GM19467 (cell line): ENCODE results near the gene MYT1.
"Not testable (repeated sequence)": the region's sequence is repeated elsewhere in the genome, so short reads cannot be mapped to it uniquely, and the experiment has no call there.

Experiments used
- ATAC-seq: cut with Tn5 transposase; IDR thresholded peaks from one replicate; pipeline ENCODE4 v1.9.1; 2021; ENCODE audit warnings: mild to moderate bottlenecking, moderate library complexity; ENCODE audit not compliant: unreplicated experiment

The MYT1 gene

DNA sequence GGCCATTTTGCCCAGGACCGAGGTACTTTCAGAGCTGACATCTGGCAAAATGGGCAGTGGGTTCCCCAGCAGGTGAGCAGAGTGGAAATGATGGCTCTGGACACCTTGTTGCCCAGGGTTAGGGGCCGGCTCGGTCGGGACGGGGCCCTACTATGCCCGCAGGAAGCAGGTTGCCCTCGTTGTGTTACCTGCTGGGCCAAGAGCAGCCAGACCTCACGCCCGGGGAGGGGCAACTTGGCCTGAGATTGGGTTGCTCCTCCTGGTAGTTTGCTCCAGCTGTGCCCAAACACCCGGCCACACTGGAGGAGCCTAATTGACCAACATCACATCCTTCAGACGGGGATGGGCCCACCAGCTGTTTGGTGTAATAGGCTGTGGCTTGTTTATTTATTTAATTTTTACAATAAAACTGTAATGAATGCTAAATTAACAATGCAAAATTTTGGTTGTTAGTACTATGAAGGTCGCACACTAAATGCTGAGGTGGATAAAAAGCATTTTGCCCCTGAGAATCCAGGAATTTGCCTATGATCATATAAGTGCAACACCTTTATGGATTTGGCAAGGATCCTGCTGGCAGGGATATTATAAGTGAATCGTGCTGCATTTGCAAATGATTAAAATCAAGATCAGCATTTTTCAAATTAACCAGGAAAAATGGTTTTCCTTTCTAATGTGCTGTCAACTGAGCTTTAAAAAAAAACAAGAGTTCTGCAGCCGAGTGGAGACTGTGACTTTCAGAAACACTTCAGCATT, 64.7 kb downstream of the MYT1 start:
- no peak for ATAC-seq

DNA sequence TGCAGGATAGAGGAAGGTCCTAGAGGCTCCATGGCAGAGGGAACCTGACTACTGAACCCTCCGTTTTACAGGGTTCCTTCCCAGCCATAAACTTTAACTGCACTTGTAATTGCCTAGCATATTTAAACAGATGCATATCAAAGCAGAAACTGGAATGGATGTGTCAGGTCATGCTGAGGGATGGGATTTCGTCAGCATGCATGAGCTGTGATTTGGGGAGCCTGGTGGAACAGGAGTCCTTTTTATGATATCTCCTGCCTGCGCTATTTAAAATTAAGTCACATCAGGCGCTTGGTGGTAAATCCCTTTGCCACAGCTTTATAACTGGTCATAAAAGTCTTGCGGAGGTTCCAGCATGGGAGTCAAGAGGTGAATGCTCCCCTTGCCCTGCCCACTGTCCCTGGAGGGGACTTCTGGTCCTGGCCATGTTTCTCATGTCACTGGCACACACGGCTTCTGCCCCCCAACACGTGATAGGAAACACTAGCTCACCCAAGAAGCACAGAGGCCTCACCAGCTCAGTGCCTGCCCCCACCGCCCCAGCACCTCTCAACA, 65.3 kb downstream of the MYT1 start:
- ATAC-seq, result no peak

DNA sequence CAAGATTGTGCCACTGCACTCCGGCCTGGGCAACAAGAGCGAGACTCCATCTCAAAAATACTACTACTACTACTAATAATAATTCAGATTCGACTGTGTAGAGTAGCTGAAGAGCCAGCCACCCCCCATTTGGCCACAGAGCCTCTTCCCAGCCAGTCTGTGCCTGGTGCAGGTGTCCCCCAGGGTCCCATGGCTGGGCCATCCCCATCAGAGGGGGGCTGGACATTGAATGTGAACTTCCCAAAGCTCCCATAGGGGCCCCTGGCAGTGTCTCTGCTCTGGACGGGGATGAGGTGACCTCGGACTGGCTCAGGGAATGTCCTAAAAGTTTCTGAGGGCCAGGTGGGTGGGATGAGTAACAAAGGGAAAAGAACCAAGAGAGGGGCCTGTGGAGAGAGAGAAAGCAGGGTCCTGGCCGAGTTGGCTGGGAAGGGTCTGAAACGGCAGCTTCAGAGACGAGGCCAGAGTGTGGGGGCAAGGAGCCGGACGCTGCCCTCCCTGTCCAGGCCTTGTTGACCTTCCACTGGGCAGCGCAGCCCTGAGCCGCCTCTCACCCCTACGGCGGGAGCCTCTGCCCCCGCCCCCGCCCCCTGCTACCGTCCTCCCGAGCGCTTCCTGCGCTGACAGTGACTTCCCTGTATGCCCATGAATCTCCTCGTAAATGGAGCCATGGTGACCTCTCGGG, 66.4 kb downstream of the MYT1 start:
- no peak for ATAC-seq

DNA sequence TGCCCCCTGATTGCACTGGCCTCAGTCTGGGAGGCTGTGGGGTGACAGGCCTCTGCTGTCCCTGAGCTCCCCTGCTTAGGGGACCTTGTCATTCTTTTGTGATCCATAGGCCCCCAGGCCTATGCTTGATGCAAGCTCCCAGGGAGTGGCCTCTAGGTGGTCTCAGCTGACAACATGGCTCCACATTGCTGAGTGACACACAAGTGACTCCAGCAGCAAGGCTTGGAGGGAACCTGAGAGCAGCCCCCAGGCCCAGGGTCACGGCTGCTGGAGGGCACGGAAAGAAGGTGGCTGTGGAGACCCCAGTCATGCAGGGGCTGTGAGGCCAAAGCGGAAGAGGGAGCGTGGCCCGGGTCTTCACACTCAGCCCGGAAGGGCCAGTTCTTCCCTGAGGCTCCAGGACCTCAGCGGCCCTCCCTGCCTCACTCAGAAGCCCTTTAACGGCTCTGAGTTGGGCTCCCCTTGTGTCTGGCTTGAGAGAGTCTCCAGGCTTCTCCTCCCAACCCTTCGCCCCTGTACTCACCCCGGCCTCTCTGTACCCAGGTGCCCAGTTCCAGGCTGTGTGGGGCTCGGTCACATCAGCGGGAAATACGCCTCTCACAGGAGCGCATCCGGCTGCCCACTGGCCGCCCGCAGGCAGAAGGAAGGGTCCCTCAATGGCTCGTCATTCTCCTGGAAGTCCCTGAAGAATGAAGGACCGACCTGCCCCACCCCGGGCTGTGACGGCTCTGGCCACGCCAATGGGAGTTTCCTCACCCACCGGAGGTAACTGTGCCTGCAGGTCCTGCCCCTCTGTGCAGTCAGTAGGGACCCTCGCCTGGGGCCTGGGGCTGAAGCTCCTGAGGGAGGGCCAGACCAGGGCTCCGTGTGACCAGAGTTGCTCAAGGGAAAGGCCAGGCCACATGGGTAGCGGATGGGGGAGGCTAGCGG, 67.6 kb downstream of the MYT1 start:
- no peak for ATAC-seq

DNA sequence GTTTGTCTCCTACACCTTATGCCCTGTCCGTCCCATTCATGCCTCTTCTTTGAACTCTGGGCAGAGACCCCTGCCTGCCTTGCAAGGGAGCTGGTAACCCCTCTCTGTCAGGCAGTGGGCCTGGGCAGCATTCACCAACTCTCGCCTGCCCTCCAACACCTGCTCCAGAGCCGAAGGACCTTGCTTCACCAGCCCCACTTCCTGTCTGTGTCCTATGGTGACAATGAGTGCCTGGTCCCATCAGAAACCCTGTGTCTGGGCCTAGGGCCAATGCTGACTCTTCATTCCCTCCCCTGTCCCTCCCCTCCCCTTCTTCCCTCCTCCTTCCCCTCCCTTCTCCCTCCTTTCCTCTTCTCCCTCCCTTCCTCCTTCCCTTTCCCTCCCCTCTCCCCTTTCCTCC, 68.5 kb downstream of the MYT1 start:
- no peak for ATAC-seq

DNA sequence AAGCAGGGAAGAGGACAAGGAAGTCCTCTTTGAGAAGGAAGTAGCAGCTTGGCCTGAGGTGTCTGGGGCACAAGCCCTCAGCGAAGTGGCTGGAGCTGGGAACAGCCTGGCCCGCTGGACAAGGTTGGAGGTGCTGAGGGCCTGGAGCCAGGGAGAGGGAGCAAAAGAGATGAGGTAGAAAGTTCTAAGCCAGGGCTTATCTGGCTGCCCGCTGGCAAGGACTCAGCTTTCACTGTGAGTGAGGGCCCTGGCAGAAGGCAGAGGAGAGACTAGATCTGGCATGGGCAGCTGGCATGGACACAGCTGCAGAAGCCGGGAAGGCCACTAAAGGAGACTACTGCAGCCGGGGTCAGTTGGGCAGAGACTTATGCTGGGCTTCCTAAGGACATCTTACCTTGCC, 69.5 kb downstream of the MYT1 start:
- ATAC-seq, result no peak

DNA sequence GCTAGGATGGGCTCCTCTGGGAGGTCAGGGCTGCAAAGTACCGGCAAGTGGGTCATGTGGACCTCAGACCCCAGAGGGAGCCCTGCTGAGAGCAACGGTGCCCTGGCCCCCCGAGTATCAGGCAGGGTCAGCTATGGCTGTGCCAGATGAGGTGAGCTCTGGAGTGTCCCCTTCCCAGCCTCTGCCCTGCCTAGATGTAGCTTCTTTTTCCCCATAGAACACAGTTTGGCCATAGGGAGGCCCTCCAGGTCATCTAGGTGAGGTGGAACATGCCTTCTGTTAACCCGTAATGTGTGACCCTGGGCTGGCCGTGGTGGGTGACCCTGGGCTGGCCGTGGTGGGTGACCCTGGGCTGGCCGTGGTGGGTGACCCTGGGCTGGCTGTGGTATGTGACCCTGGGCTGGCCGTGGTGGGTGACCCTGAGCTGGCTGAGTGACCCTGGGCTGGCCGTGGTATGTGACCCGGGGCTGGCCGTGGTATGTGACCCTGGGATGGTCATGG, 70.1 kb downstream of the MYT1 start:
- no peak for ATAC-seq

DNA sequence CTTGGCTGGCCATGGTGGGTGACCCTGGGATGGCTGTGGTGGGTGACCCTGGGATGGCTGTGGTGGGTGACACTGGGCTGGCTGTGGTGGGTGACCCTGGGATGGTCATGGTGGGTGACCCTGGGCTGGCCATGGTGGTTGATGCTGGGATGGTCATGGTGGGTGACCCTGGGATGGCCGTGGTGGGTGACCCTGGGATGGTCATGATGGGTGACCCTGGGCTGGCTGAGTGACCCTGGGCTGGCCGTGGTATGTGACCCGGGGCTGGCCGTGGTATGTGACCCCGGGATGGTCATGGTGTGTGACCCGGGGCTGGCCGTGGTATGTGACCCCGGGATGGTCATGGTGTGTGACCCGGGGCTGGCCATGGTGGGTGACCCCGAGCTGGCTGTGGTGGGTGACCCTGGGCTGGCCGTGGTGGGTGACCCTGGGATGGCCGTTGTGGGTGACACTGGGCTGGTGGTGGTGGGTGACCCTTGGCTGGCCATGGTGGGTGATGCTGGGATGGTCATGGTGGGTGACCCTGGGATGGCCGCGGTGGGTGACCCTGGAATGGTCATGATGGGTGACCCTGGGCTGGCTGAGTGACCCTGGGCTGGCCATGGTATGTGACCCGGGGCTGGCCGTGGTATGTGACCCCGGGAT, 70.8 kb downstream of the MYT1 start:
- not testable (repeated sequence) for ATAC-seq

DNA sequence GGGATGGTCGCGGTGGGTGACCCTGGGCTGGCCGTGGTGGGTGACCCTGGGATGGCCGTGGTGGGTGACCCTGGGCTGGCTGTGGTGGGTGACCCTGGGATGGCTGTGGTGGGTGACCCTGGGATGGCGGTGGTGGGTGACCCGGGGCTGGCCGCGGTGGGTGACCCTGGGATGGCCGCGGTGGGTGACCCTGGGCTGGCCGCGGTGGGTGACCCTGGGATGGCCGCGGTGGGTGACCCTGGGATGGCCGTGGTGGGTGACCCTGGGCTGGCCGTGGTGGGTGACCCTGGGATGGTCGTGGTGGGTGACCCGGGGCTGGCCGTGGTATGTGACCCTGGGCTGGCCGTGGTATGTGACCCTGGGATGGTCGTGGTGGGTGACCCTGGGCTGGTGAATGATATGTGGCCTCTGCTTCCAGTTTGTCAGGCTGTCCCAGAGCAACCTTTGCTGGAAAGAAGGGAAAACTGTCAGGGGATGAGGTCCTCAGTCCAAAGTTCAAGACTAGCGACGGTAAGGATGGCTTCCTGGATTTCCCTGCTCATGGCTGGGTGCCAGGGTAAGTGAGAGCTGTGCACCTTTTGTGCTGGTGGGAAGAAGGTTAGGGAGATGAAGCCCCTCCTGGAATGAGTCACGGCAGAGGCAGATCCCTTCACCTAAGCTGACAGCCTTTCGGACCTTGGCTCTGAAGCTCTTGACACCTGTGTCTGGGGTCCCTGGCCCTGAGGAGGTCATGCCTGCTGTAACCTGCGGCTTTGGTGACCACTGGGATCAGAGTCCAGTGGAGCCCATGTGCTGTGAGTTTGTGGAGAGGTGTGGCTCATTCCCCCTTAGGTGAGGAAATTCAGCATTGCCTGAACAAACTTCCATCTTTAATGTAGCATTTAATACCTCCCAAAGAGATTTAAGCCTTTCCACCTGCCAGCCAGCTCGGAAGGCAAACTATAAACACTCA, 72.2 kb downstream of the MYT1 start:
- ATAC-seq, result no peak

DNA sequence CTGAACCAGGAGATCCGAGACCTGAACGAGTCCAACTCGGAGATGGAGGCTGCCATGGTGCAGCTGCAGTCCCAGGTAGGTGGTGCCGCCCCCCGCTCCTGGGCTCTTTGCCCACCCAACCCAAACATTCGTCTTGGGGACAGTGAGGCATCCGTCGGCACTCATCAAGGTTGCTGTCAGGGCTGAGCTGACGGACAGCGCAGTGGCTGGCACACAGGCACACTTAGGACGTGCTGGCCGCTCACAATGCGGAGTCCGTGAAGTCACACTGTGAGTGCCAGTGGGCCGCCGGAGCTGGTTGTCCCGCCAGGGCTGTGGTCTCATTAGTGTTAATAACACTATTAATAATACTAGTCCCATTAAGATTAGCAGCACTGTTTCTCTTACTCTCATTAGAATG, 73.1 kb downstream of the MYT1 start:
- no peak for ATAC-seq

DNA sequence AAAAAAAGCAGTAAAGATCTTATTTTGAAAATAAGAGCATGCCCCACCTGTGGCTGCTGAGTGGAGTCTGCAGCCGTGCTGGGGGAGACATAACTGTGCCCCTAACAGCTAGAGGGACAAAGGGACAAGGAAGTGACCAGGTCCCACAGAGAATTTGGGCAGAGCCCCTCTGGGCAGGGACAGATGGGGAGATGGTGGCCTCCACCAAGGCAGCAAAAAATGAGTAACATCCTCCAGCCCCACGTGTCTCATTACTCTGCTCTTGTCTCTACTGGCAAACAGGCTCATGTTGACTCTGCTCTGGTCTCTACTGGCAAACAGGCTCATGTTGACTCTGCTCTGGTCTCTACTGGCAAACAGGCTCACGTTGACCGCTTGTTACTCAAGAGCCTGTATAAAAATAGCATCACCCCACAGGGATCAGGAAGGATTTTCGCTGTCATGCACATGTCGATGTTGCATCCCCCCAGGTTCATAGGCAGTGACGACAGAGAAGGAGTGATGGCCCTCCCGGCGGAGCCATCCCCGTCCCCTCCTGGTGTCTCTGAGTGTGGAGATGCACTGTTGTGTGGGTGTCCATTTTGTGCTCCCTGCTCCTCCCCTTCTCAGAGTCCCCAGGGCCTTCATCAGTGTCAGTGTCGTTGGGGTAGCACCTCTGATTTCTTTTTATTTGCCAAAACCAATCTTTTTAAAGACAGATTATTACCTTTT, 74.0 kb downstream of the MYT1 start:
- ATAC-seq, result no peak

DNA sequence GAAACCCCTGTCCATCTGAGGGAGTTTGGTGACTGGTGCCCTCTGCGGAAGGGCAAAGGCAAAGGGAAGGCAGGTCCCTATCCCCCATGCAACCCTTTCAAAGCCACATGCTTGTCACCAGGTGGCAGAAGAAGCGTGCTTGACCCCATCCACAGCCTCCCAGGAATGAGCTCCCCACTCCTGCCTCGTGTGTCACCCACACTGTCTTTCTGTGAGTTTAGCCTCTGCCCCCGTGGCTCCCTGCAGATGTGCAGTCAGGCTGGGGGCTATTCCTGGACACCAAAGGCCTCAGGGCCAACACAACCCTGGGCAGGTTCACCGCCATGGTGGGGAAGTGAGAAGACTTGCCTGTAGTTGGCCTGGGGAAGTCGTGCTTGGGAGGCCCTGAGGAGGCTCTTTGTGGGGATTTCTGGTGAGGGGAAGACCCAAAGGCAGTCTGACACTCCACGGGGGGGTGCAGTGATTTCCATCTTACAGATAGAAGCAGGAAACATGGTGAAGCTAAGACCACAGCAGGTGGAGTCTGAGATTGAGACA, 74.7 kb downstream of the MYT1 start:
- no peak for ATAC-seq

DNA sequence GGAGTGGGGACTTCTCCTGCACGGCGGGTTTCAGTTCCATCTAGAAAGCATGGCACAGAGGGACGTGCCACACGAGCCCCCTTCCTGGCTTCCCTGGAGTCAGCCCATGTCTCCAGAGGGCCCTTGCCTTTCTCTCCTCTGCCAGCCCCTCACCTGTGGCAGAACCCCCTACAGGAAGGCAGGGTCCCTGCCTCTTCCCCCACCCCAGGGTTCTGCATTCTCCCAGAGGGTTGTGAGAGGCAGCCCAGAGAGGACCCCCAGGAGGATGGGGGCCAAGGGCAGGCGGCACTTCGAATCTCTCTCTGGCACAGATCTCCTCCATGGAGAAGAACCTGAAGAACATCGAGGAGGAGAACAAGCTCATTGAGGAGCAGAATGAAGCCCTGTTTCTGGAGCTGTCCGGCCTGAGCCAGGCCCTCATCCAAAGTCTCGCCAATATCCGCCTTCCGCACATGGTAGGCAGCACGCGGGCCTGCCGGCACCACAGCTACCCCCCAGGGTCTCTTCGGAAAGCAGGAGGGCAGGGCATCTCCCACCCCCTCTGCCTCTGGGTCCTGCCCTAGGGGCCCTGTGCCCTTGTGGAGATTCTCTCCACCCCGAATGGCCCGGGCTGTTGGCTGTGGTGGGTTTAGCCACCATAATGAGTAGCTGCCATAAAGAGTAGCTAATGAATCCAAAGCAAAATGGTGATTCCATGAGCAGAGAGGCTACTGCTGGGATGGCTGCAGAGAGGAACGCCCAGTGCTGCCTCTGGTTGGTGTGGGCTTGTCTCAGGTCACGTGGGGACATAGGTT, 75.4 kb downstream of the MYT1 start:
- no peak for ATAC-seq

DNA sequence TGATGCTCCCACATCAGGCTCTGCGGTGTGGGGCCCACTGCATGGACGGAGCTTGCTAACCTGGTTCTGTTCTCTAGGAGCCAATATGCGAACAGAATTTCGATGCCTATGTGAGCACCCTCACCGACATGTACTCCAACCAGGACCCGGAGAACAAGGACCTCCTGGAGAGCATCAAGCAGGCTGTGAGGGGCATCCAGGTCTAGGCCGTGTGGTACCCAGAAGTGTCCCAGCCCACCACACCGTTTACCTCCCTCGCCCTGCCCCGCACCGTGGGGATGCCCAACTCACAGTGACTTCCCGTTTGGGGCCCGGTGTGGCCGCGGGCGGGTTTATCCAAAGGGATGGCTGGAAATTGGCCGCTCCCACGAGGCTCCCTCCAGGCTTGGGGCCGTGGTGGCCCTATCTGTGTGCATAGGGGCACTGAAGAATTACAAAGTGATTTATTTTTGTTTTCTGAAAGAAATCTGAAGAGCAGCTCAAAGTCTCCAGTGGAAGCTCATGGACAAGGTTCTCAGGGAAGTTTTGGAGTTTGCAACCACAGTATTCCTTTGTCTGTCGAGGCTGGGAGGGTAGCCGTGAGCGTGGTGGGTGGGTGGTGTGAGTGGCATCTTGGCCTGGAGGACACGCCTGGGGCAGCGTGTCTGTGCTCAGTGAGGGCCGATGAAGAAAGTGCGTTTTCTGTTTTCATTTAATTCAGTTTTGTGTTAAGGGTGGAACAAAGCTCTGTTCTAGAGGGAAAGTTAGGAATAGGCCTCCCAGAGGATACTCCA, 76.2 kb downstream of the MYT1 start:
- no peak for ATAC-seq

DNA sequence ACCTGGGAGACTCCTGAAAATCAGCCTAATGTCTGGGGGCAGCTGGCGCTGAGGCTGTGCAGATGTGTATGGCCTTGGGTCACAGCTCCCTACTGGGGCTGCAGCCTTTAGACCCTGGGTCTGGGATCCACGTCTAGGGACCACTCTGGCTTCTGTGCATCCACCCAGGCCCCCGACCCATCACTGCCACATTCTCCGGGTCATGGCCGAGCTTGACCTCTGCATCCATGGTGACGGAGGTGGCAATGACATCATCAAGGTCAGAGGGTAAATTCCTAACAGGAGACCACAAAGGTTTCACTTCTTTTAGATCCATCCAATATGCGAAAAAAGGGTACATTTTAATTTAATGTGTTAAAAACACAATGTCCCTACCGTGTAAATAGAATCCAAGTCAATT, 76.8 kb downstream of the MYT1 start:
- no peak for ATAC-seq

DNA sequence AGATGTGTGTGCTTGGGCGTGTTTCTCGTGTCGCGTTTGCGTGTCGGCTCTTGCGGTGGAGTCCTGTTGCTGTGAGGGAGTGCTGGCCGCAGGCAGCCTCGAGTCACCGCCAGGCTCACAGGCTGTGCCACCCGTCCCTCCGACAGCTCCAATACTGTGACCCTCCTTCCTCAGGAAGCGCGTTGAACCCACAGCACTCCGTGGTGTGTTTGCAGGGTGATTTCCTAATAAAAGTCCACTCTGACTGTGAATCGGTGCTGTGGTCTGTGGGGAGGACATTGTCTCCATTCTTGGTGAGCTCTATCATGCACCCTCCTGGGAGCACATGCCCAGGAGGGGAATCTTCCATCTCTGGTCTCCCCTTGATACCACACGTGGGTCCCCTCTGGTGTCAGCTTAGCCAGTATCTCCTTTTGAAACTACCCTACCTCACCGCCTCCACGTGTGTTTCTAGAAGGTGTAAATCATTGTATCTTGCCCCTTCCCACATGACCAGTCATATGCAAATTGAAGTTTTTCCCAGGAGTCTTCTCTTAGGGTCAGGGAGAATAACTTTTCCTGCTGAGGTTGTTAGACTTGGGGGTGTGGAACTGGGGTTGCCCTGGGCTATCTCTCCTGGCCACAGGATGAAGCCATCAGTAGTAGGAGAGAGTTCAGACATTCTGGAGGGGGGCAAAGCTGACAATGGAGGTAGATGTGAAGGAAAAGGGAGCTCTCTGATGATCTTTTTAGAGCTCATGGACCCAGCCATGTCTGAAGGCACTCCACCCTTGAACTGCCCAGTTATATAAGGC, 77.9 kb downstream of the MYT1 start:
- no peak for ATAC-seq
